Sigmoid colon (tissue), 7 donors: ENCODE data around the gene ABHD8. TPM values are rescaled to one million over a fixed set of nuclear protein-coding genes. Genes with fewer than 3 reads are reported as not detected.

Source experiments
- DNase-seq: peaks from one replicate; pipeline ENCODE4 v3.0.0-alpha.2; 2019
- H3K27ac ChIP-seq, 4 donors: fragments of 200-600 bp; sonication (generic); one replicate each; pipeline ENCODE4 v1.5.1; 2016 to 2019; ENCODE audit warnings: mild to moderate bottlenecking in 1 of 4
- H3K27me3 ChIP-seq, 3 donors: fragments of 200-600 bp; sonication (generic); one replicate each; pipeline ENCODE4 v1.5.1; 2019; ENCODE audit warnings: mild to moderate bottlenecking in 1 of 3
- H3K36me3 ChIP-seq, 4 donors: fragments of 200-600 bp; sonication (generic); one replicate each; pipeline ENCODE4 v1.5.1; 2016 to 2019
- H3K4me1 ChIP-seq, 4 donors: fragments of 200-600 bp; sonication (generic); one replicate each; pipeline ENCODE4 v1.5.1; 2017 to 2019
- H3K4me3 ChIP-seq, 4 donors: fragments of 200-600 bp; sonication (generic); one replicate each; pipeline ENCODE4 v1.5.1; 2017 to 2019; ENCODE audit warnings: mild to moderate bottlenecking in 2 of 4, moderate library complexity in 1 of 4
- H3K9me3 ChIP-seq, 4 donors: fragments of 200-600 bp in 3 of 4; sonication (generic) in 3 of 4; one replicate each; pipeline versions ENCODE4 v1.5.1 to v1.6.1; 2013 to 2019
- CTCF ChIP-seq, 4 experiments: fragments of 450-650 bp in 3 of 4; fragments of 200-600 bp in 1 of 4; IDR thresholded peaks; one replicate each; pipeline ENCODE4 v1.5.1; 2016 to 2019; ENCODE audit warnings: antibody characterized with exemption in 4 of 4, mild to moderate bottlenecking in 3 of 4, moderate library complexity in 2 of 4
- EP300 ChIP-seq, 4 donors: sonication (generic); formaldehyde crosslinking; IDR thresholded peaks; one replicate each; pipeline ENCODE4 v1.6.1; 2017; ENCODE audit warnings: antibody characterized with exemption in 4 of 4
- POLR2A ChIP-seq, 2 donors: fragments of 450-650 bp; IDR thresholded peaks; one replicate each; pipeline ENCODE4 v1.6.1; 2016; ENCODE audit warnings: antibody characterized with exemption in 2 of 2, mild to moderate bottlenecking in 2 of 2, moderate library complexity in 2 of 2
- POLR2AphosphoS5 ChIP-seq, 4 donors: sonication (generic); formaldehyde crosslinking; IDR thresholded peaks; one replicate each; pipeline ENCODE4 v1.6.1; 2017; ENCODE audit warnings: antibody characterized with exemption in 4 of 4
- WGBS, 2 donors: extraction: QIAGEN DNeasy Blood & Tissue Kit; methylation state at CpG; one replicate each; pipeline ENCODE4 v1.1.7; 2013; 5-methylcytosine and 5-hydroxymethylcytosine counted together
- intact Hi-C: fragments of 100-400 bp; cut with DNase I; formaldehyde crosslinking; loops from one replicate; pipeline ENCODE4 v1.15.1; 2023
- polyA plus RNA-seq, 3 donors: library from polyadenylated mRNA; stranded (reverse); fragments of 200-250 nt; gene quantifications; one replicate each; pipeline ENCODE4 v1.2.3, GENCODE V29; 2013
- total RNA-seq, 4 donors: library from RNA; depleted of rRNA; stranded (reverse); fragments of >200 nt; gene quantifications; one replicate each; pipeline ENCODE4 v1.1.0, GENCODE V29; 2016
- donor health status: healthy with polysubstance abuse.
- donor health status: Bipolar disorder and iron deficiency.
- donor health status: healthy.

The ABHD8 gene
- total and polyA plus RNA-seq, 7 donors: 4.2 to 21.9 (median 15.5) TPM

- H3K27ac ChIP-seq: peak overlapping the region; percentile 92 to 97 (median 94)
- H3K9me3 ChIP-seq: no peaks in the 10 kb centered on the region
- peak overlapping the region; percentile 67 to 78 (median 72) for H3K4me3 ChIP-seq
- no peaks in the 10 kb centered on the region for H3K27me3 ChIP-seq
- 1 to 2% methylated on average over 7 of the region's 7 CpGs for WGBS, 2 donors
- TF ChIP-seq POLR2A (IDR thresholded peaks at IDR 0.05) (no peak), CTCF (IDR thresholded peaks at IDR 0.05) (no peak), EP300 (IDR thresholded peaks at IDR 0.05) (peak in 1 of 4 donors; percentile 32), POLR2AphosphoS5 (IDR thresholded peaks at IDR 0.05) (peak in 1 of 4 donors; percentile 58)
- intact Hi-C loops: loop anchor here (2.0 to 5.0 kb wide), 2 partner anchors 30 to 58 kb away; partner anchors contain the start of genes ANO8 and NR2F6
- peaks cover 0 to 10% (median 2%) of the 10 kb centered on the region in 4 donors for H3K36me3 ChIP-seq
- H3K4me1 ChIP-seq: peaks cover 0 to 72% (median 61%) of the 10 kb centered on the region in 4 donors
- DNase-seq: no peak
Measured at GRCh38 chr19:17305216-17305516, 1.9 kb upstream of the ABHD8 start.

GRCh38 chr19:17304386-17305215, 1.4 kb upstream of the ABHD8 start:
- Histone ChIP-seq H3K9me3 (no peaks in the 10 kb centered on the region), H3K4me3 (peak overlapping the region in 2 of 4 donors; percentile 67 to 74), H3K36me3 (peaks cover 0 to 10% (median 2%) of the 10 kb centered on the region in 4 donors), H3K27ac (peak overlapping the region; percentile 92 to 97 (median 94)), H3K27me3 (no peaks in the 10 kb centered on the region), H3K4me1 (peaks cover 0 to 67% (median 56%) of the 10 kb centered on the region in 4 donors)
- TF ChIP-seq EP300 (IDR thresholded peaks at IDR 0.05): no peak
- TF ChIP-seq POLR2A (IDR thresholded peaks at IDR 0.05): no peak
- no peak for TF ChIP-seq POLR2AphosphoS5 (IDR thresholded peaks at IDR 0.05)
- TF ChIP-seq CTCF (IDR thresholded peaks at IDR 0.05): no peak
- DNase-seq: no peak
- WGBS, 2 donors: 41 to 73% methylated on average over 12 of the region's 12 CpGs
- intact Hi-C loops: loop anchor here (2.0 to 5.0 kb wide), 2 partner anchors 30 to 57 kb away; partner anchors contain the start of genes ANO8 and NR2F6

- no peaks in the 10 kb centered on the region for H3K27me3 ChIP-seq
- WGBS, 2 donors: 63 to 81% methylated on average over 12 of the region's 12 CpGs
- intact Hi-C loops: loop anchor here (2.0 kb wide), 1 partner anchor 31 kb away; the partner anchor contains the start of gene ANO8
- H3K9me3 ChIP-seq: no peaks in the 10 kb centered on the region
- no peak for DNase-seq
- TF ChIP-seq CTCF (IDR thresholded peaks at IDR 0.05): no peak
- TF ChIP-seq POLR2AphosphoS5 (IDR thresholded peaks at IDR 0.05): no peak
- no peak for TF ChIP-seq EP300 (IDR thresholded peaks at IDR 0.05)
- no peak for TF ChIP-seq POLR2A (IDR thresholded peaks at IDR 0.05)
- peak overlapping the region in 3 of 4 donors; percentile 60 to 98 (median 73) for H3K4me3 ChIP-seq
- H3K4me1 ChIP-seq: peaks cover 0 to 65% (median 55%) of the 10 kb centered on the region in 4 donors
- peaks cover 0 to 11% (median 2%) of the 10 kb centered on the region in 4 donors for H3K36me3 ChIP-seq
- peak overlapping the region; percentile 92 to 97 (median 94) for H3K27ac ChIP-seq
Measured at GRCh38 chr19:17303940-17304267, 679 bp upstream of the ABHD8 start.

GRCh38 chr19:17302391-17303166, 646 bp downstream of the ABHD8 start:
- H3K4me3 ChIP-seq: peak overlapping the region; percentile 60 to 98 (median 68)
- peaks cover 0 to 58% (median 51%) of the 10 kb centered on the region in 4 donors for H3K4me1 ChIP-seq
- TF ChIP-seq CTCF (IDR thresholded peaks at IDR 0.05) (no peak), EP300 (IDR thresholded peaks at IDR 0.05) (no peak), POLR2AphosphoS5 (IDR thresholded peaks at IDR 0.05) (no peak), POLR2A (IDR thresholded peaks at IDR 0.05) (no peak)
- peaks cover 0 to 22% (median 5%) of the 10 kb centered on the region in 4 donors for H3K36me3 ChIP-seq
- H3K9me3 ChIP-seq: peaks cover 0 to 3% (median 0%) of the 10 kb centered on the region in 4 donors
- DNase-seq: no peak
- intact Hi-C loops: no loop called here
- H3K27ac ChIP-seq: peak overlapping the region; percentile 92 to 97 (median 94)
- no peaks in the 10 kb centered on the region for H3K27me3 ChIP-seq
- 17 to 29% methylated on average over 29 of the region's 29 CpGs for WGBS, 2 donors
